ENCODE data around the gene NAV2.
A peak's percentile ranks its signal among the peaks of the same experiment; 100 is the strongest.

Gene NAV2, protein sequence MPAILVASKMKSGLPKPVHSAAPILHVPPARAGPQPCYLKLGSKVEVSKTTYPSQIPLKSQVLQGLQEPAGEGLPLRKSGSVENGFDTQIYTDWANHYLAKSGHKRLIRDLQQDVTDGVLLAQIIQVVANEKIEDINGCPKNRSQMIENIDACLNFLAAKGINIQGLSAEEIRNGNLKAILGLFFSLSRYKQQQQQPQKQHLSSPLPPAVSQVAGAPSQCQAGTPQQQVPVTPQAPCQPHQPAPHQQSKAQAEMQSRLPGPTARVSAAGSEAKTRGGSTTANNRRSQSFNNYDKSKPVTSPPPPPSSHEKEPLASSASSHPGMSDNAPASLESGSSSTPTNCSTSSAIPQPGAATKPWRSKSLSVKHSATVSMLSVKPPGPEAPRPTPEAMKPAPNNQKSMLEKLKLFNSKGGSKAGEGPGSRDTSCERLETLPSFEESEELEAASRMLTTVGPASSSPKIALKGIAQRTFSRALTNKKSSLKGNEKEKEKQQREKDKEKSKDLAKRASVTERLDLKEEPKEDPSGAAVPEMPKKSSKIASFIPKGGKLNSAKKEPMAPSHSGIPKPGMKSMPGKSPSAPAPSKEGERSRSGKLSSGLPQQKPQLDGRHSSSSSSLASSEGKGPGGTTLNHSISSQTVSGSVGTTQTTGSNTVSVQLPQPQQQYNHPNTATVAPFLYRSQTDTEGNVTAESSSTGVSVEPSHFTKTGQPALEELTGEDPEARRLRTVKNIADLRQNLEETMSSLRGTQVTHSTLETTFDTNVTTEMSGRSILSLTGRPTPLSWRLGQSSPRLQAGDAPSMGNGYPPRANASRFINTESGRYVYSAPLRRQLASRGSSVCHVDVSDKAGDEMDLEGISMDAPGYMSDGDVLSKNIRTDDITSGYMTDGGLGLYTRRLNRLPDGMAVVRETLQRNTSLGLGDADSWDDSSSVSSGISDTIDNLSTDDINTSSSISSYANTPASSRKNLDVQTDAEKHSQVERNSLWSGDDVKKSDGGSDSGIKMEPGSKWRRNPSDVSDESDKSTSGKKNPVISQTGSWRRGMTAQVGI (N-terminal part only)

DNA sequence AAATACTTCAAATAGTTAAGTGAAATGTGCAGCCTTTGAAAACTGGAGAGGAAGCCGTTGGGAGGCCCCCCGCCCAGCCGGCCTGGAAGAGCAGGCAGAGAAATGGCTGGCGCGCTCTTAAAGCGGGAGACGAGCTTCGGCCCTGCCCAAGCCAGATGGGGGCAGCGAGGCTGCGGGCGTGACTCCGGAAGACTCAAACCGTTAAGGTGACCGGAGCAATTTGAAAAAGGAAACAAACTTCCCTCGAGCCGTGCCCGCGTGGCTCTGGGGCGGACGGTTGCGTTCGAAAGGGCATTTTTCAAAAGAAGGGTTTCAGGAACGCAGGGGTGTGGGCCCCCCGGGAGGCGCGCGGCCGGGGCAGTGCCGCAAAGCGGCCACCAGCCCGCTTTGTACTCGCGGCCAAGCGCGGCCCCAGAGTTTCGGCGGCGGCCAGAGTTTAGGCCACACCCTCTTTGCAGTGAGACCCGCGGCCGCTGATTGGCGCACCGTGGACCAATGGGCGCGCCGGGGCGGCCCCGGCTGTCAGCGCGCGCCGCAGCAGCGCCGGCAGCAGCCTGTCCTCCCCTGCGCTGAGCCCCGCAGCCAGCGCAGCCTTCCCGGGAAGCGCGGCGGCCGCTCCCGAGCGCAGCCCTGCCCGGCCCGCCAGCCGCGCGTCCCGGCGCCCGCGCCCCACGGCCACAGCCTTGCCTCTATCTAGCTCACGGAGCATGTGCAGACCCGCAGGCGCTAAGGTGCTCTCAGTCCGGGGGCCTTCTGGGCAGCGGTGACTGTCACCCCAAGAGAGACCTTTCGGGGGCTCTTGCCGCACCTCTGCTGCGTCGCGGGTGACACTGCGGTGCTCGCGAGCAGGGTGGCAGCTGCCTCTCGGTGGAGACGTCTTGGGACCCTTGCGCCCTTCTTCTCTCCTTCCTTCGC lies at the start of gene NAV2:
Gene NAV2 (plus strand): TSS at position 557 of the 915 bp plus-strand sequence. CDS start 859 bp downstream, outside the sequence.
- FAIRE-seq (peak; percentile 73), DNase-seq (ENCODE audit: extremely low spot score, insufficient read length, low read depth) (peak; percentile 67)

DNA sequence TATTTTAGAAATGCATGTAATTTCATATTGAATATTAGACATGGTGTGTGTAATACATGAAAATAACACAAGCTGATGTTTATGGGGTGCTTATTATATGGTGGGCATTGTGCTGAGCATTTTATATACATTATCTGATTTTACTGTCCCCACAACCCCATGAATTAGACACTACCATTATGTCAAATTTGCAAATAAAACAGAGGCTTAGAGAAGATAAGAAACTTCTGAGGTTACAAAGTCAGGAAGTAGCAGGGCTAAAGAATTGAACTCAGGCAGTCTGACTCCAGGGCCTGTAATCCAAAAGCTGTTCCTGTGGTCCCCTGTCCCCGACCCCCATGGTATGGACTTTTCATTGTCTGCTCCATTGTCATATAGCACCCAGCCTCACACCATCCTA lies 49.4 kb upstream of the NAV2 start:
- DNase-seq (ENCODE audit: extremely low spot score, insufficient read length, low read depth) = no peak
- FAIRE-seq = no peak

DNA sequence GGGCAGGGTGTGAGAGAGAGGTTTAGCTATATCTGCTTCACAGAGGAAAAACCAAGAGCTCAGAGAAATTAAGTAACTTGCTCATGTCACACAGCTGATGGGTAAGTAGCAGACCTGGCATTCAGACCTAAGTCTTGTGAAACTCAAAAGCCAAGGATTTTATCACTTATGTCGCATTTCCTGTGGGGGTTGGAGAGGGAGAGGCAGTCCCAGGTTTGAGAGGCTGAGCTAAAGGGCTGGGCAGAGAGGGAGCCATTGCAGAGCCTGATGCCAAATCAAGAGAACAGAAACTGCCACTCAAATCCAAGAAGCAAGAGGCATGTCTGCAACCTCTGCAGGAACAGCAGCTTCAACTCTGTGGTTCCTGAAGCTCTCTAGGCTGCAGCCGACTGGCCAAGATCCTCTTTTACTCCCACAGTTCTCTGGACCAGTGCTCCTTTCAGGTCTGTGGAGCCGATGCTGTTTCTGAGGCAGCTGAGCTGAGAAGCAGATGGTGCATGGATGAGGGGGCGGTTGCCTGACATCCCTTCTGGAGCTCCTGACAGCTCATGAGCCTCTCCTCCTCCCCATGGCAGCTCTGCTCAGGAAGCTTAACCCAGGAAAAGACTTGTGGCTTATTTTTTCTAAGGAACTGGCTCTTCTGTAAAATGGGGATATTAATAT lies 47.6 kb upstream of the NAV2 start:
- FAIRE-seq = no peak
- no peak for DNase-seq (ENCODE audit: extremely low spot score, insufficient read length, low read depth)

DNA sequence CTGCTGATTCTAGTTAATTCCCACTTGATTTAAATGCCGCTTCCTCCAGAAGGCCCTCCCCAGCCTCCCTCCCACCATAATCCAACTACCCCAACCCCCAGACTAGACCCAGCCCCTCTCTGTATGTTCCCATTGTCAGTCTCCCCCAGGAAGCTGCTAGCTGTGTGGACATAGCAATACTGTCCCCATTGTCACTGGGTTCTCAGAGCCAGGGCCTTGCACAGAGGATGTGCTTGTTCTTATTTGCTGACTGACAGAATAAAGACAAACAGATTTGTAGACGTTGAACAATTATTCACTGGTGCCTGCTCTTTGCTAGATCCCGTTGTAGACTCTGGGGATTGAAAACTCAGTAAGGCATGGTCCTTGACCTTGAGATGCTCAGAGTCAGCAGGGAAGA lies 45.7 kb upstream of the NAV2 start:
- DNase-seq (ENCODE audit: extremely low spot score, insufficient read length, low read depth) (no peak), FAIRE-seq (no peak)

DNA sequence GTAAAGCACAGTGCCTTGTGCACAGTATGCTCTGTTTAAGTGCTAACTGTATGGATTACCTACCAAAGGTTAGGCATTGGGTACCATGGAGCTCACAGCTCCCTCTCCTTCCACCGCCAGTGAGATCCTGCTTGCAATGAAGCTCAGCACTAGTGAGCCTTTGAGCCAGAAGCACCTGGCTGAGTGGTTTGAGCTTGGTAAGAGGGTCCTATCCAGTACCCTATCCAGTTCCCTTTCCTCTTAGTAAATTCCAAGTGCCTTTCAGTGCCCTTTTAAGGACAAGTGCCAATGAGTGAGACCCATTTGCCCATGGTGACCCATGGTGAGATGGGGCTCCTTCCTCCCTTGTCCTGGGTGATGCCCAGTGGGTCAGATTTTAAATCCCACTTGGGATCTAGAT lies 43.1 kb upstream of the NAV2 start:
- no peak for DNase-seq (ENCODE audit: extremely low spot score, insufficient read length, low read depth)
- FAIRE-seq = no peak

DNA sequence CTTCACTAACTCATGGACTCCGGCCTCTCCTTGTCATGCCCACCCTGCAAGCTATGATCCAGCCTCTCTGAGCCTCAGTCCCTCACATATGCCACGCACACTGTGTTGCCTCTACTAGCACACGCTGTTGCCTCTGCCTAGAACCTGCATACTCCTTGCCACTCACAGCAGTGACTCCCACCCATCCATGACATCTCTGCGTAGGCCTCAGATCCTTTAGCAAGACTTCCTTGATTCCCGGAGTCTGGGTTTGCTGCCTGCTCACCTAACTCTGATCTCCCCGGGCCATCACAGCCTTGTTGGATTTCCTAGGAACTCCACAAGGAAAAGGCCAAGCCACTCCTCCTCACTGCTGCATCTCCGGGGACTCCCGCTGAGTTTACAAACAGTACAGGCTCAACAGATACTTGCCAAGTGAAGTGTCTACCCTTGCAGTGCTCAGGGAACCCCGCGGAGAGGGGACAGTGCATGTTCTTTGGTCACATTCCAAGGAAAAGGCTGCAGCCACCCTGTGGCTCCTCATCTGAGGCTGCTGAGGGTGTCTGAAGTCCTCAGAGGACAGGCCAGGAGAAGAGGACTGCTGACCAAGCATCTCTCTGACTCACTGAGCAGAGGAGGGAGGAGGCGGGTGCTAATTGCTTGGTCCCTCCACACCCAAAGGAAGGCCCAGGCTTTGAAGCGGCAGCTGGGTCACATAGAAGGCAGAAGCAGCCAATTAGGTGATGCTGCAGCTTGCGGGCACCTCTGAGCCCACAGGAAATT lies 42.4 kb upstream of the NAV2 start:
- FAIRE-seq (no peak), DNase-seq (ENCODE audit: extremely low spot score, insufficient read length, low read depth) (no peak)

DNA sequence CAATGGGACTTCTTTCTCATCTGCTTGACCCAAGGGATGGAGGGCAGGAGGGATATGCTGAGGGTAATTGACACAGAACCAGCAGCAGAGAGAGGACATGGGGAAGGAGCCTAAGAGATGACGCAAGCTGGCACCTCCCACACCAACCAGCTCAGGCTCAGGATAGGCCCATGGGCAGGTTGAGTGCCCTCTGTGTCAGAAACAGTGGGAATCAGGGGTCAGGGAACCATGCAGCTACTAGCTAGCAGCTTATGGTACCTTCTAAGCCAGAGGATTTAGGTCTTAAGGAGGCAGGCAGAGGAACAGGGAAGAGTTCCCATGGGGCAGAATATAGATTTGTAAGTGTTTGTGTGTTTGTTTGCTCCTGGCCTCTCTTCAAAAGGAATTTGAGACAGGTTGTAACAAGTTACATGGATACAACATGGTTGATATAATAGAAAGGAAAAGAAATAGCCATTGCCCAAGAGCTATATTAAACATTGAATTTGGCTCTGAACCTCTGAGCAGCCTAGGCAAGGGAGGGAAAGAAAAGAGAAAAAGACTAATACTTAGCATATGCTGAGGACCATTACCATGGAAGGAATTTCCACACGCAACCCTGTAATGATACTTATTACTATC lies 39.9 kb upstream of the NAV2 start:
- FAIRE-seq (no peak), DNase-seq (ENCODE audit: extremely low spot score, insufficient read length, low read depth) (no peak)

DNA sequence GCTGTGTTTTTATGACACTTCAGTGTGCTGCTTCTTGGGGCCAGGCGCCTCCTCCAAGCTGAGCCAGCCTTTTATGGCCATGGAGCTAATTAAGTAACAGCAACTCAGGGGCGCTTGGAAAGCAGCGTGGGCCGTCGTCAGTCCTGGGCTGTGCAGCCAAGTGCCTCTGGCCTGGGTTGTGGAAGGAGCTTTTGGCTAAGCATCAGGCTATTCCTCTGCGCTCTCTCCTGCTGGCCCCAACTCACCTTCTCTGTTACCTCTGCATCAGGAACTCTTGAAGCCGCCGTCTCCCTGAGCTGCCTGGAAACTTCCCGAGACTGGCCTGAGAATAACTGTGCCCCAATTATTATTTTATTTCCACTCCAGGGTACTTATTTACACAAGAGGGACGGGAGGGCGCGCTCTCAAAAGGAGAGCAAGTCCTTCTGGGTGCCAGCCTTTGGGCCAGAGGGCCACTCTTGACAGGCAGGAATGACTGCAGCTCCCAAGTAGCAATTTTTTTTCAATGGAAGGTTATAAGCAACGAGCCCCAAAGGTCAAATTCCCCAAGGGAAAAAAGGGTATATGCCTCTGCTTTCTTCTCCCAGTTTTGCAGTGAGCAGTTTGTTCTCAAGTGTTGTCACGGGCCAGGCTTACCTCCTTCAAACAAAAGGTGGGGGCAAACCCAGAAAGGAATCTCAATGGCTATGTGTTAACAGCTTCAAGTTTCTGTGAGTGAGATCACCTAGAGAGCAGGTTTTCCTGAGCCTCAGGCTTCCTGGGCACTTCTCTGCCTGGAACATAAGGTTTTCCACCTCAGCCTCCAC lies 38.5 kb upstream of the NAV2 start:
- FAIRE-seq = no peak

DNA sequence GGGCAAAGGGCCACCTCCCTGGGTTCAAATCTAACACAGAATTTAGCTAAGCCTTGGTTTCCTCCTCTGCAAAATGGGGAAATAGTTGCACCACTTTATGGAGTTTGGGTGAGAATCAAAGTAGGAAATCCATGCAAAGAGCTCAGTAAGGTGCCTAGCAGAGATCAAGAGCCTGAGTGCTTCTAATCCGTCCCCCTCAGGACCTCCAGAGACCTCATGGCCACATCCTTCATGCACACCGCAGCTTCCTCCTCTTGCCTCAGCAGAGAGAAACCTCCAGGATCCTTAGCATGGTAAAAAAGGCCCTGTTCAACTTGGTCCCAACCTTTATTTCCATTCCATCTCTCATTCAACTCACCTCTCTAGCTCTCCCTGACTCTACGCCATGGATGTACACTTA lies 37.8 kb upstream of the NAV2 start:
- no peak for FAIRE-seq
- no peak for DNase-seq (ENCODE audit: extremely low spot score, insufficient read length, low read depth)

More for the DNA sequence above, 38.5 kb upstream of the NAV2 start:
- no peak for DNase-seq (ENCODE audit: extremely low spot score, insufficient read length, low read depth)

DNA sequence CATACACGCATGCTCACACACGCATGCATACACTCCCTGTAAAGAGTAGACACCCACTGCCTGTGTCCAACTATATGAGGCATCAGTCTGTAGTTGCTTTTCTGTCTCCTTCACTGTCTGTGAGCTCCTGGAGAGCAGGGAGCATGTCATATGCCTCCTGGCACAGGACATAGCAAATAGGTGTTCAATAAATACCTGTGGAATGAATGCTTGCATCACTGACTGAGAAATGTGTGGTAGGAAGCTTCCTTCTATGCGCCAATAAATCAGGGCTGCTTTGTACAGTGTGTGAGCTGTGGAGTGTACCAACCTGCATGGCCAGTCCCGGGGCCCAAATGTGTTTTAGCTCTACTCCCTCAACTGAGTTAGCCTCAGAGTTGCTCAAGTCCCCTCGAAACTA lies 37.2 kb upstream of the NAV2 start:
- FAIRE-seq (no peak), DNase-seq (ENCODE audit: extremely low spot score, insufficient read length, low read depth) (no peak)

DNA sequence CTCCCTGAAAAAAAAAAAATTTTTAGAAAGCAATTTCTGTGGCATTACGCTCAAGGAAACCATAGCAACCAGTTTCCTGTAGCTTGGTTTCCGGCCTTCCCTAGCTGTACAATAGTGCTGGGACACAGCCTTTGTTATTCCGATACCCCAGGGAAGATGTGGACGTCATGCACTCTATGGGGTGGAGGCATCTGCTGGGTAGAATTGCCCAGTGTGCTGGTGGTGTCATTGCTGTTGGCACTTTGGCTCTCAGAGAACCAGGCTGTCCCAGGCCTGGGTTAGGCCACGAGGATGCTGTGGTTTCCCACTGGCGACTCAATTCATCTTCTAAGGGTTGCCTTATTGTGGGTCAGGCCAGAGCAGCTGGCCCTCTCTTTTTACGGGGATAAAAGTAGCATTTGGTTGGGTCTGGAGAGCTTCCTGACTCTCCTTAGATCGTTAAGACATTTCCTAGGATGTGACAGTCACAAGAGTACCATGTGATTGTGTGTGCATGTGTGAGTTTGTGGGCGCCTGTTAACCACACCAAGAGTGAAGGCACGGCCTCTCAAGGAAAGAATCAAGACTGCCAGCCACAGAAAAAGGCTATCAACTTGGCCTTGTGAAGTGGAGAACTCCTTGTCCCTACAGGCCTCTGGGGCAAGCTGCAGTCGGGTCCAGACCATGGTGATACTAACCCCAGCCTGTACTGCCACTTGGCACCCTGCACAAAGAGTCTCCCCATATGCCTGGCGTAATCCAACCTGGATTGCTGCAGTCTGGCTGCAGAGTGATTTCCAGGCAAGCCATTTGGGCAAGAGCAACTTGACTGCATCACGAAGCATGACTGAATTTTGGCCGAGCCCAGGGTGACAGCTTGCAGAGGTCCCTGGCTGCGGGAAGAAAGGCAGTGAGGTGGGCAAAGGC lies 35.9 kb upstream of the NAV2 start:
- DNase-seq (ENCODE audit: extremely low spot score, insufficient read length, low read depth) (no peak), FAIRE-seq (no peak)

DNA sequence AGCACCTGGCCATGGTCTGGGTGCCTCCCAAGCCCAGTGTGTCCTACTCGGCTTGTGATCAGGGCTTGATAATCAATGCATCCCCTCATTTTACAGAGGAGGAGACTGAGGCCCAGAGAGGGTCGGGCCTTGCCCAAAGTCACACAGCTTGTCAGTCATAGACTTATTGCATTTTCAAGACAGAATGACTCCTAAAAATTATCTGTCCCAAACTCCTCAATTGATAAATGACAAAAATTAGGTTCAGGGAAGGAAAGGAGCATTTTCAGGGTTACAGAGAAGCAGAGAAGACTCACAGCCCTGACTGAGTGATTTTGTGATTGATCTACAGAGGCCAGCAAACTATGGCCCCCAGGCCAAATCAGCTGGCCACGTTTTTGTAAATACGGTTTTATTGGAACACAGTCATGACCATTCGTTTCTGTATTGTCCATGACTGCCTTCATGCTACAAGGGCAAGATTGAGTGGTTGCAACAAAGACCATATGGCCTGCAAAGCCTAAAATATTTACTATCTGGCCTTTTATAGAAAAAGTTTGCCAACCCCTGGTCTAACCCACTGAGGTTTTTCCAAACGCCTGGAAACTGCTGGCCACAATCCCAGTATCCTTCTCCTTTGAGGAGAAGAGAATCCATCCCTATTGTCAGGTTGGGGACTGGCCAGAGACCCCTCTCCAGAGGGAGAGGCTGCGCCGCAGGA lies 35.1 kb upstream of the NAV2 start:
- FAIRE-seq = no peak
- no peak for DNase-seq (ENCODE audit: extremely low spot score, insufficient read length, low read depth)

DNA sequence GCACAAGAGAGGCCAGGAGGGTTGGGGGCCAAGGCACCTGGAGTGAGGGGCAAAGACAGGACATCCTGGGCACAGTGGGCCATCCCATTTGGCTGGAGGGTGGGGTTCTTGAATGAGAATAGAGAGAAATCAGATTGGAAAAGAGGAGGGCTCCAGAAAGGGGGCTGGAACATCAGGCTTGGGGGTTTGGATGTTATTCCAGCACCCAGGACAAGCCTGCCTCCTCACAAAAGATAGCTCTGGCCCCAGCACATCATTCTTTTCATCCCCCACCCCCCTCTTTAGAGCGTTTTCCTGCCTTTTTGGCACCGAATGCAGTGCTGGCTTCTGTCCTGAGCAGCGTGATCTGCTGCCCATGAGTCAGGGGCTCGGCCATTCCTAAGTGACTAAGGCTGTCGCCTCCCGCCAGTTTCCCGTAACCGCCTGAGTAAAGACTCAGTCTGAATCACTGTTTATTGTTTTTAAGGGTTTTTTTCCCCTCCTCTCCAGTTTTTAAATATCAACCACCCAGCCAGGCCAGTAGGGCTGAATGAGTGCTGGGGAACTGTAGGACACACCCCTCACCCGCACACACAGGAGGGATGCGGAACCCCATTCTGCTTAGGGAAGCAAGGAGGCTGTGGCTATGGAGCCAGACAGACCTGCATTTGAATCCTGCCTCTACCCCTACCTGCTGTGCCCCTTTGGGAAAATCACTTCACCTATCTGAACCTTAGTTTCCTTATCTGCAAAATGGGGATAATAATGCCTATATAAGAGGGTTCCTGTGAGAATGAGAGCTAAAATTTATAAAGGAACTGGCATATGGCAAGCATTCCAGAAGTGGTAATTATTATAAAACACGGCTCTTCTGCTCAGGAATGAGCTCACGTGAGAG lies 32.4 kb upstream of the NAV2 start:
- FAIRE-seq (no peak), DNase-seq (ENCODE audit: extremely low spot score, insufficient read length, low read depth) (no peak)

DNA sequence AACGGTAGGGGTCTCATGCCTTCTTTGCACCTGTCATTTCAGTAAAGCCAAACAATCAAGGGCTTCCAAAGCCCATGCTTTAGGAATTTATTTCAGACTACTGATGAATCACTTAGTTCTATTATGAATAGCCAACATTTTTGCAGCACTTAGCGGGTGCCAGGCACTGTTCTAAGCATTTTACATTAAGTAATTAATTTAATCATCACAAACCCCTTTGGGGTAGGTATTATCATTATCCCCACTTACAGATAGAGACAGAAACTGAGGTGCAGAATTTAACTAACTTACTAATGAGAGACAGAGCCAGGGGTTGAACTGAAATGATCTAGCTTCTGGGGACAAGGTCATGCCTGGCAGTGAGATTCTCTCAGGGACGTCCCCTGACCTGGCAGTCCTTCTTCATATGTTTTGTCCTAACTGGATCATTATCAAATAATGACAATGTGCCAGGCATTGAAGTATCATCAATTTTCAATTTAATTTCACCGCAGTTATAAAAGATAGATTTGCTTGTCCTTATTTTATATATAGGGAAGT lies 31.7 kb upstream of the NAV2 start:
- no peak for FAIRE-seq
- no peak for DNase-seq (ENCODE audit: extremely low spot score, insufficient read length, low read depth)

Measured in GM18507 (cell line).